Right lobe of liver (tissue), 6 donors: ENCODE results near the gene NHLH1. TPM values are rescaled to one million over a fixed set of nuclear protein-coding genes. Genes with fewer than 3 reads are reported as not detected.

Experiments
- ATAC-seq, 4 donors: fragments of 200-7000 bp; cut with Tn5 transposase; one replicate each; pipeline ENCODE4 v1.9.1; 2020; ENCODE audit warnings: mild to moderate bottlenecking in 4 of 4, moderate library complexity in 4 of 4
- DNase-seq, 3 donors: peaks; one replicate each; pipeline ENCODE4 v3.0.0-alpha.2; 2020
- H3K27ac ChIP-seq, 3 donors: fragments of 200-600 bp; one replicate each; pipeline ENCODE4 v1.8.0; 2022
- H3K27me3 ChIP-seq, 2 donors: fragments of 200-600 bp; one replicate each; pipeline ENCODE4 v1.8.0; 2022
- H3K36me3 ChIP-seq, 4 donors: fragments of 200-600 bp; sonication (generic) in 1 of 4; one replicate each; pipeline versions ENCODE4 v1.5.1 to v1.8.0; 2017 to 2022; ENCODE audit warnings: control low read depth in 1 of 4
- H3K4me1 ChIP-seq, 4 donors: fragments of 200-600 bp; sonication (generic) in 1 of 4; one replicate each; pipeline versions ENCODE4 v1.5.1 to v1.8.0; 2017 to 2022; ENCODE audit warnings: control low read depth in 1 of 4
- H3K4me3 ChIP-seq, 3 donors: fragments of 200-600 bp; one replicate each; pipeline ENCODE4 v1.8.0; 2022
- H3K9me3 ChIP-seq, 4 donors: fragments of 200-600 bp; sonication (generic) in 1 of 4; one replicate each; pipeline versions ENCODE4 v1.5.1 to v1.8.0; 2017 to 2022; ENCODE audit warnings: control low read depth in 1 of 4
- POLR2A ChIP-seq: fragments of 450-650 bp; IDR thresholded peaks from one replicate; pipeline ENCODE4 v1.6.1; 2017; ENCODE audit warnings: antibody characterized with exemption, mild to moderate bottlenecking
- WGBS: methylation state at CpG from one replicate; pipeline ENCODE4 v1.1.6; 2018; ENCODE audit warnings: low coverage, low lambda C conversion rate; ENCODE audit not compliant: insufficient coverage; ENCODE audit errors: missing lambda C conversion rate; 5-methylcytosine and 5-hydroxymethylcytosine counted together
- intact Hi-C, 2 donors: fragments of 100-400 bp; cut with DNase I; formaldehyde crosslinking; loops; one replicate each; pipeline versions ENCODE4 v1.11.2 to v1.14.1; 2022
- total RNA-seq, 6 experiments: library from RNA; depleted of rRNA in 2 of 6; stranded (reverse); fragments of >200 nt in 2 of 6; fragmentation: NEBNext Ultra II Directional in 3 of 6; extraction: Animal tissue kit (Norgen Biotek cat#: 25700) in 3 of 6; gene quantifications; one replicate each; pipeline versions ENCODE4 v1.1.0 to v1.2.4, GENCODE V29; 2016 to 2023
- TF ChIP-seq, protein P1 (sequence below), 4 donors: fragments of 200-600 bp in 3 of 4; fragments of 450-650 bp in 1 of 4; IDR thresholded peaks; one replicate each; pipeline versions ENCODE4 v1.5.1 to v1.8.0; 2016 to 2022; ENCODE audit warnings: antibody characterized with exemption in 4 of 4, mild to moderate bottlenecking in 2 of 4
- donor health status: DM: no; HTN: yes; CAD: no.
- donor health status: DM: no; HTN: no; CAD: no.
- donor health status: DM: no; HTN: no; CAD: no.
- donor health status: DM: no; HTN: yes; CAD: no.
- donor health status: DM: no; HTN: yes; CAD: no.

NHLH1 gene
- total RNA-seq, 6 experiments from 2014 or later = 0.07 to 0.12 TPM; not detected in 4

DNA sequence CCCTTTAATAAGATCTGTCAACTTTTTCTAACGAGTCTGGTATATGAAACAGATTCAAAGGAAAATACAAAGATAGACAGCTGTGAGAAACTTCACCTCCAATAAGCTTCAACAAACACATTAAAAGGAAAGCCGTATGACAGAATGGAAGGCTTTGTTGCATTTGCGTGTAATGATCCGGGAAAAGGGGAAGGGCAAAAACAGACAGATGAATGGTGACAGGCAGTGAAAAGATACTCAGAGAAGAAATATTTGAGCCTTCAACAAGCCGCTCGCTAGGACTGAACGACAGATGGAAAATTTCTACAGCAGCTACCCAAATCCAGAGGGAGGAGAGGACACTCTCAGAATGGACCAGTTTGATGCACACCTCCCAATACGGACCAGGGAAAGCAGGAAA is 38.7 kb upstream of the NHLH1 start:
- peaks cover 3 to 99% (median 50%) of the 10 kb centered on the region in 4 donors for H3K36me3 ChIP-seq
- no peaks in the 10 kb centered on the region for H3K9me3 ChIP-seq

DNA sequence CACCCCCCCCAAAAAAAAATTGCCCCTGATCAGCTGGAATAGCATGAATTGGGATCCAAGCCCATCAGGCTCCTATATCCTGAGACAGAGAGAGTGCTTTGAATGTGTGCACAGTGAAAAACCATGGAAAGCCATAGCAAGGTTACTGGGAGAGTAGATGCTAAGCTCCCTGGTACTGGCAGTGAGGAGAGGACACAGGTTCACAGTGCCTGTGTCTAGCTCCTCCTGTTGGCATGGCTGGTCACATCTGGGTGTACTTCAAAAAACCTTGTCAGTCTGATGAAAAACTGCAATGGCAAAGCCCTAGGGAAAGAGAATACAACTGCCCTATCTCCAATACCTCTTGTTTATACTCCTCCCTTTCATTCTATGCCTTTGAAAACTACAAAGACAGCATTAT is 36.8 kb upstream of the NHLH1 start:
- no peaks in the 10 kb centered on the region for H3K27me3 ChIP-seq
- ATAC-seq (no peak), DNase-seq (no peak)
- H3K36me3 ChIP-seq = peaks cover 3 to 99% (median 58%) of the 10 kb centered on the region in 4 donors
- TF ChIP-seq POLR2A = no peak
- TF ChIP-seq, protein P1, sequence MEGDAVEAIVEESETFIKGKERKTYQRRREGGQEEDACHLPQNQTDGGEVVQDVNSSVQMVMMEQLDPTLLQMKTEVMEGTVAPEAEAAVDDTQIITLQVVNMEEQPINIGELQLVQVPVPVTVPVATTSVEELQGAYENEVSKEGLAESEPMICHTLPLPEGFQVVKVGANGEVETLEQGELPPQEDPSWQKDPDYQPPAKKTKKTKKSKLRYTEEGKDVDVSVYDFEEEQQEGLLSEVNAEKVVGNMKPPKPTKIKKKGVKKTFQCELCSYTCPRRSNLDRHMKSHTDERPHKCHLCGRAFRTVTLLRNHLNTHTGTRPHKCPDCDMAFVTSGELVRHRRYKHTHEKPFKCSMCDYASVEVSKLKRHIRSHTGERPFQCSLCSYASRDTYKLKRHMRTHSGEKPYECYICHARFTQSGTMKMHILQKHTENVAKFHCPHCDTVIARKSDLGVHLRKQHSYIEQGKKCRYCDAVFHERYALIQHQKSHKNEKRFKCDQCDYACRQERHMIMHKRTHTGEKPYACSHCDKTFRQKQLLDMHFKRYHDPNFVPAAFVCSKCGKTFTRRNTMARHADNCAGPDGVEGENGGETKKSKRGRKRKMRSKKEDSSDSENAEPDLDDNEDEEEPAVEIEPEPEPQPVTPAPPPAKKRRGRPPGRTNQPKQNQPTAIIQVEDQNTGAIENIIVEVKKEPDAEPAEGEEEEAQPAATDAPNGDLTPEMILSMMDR (IDR thresholded peaks at IDR 0.05) = no peak
- H3K27ac ChIP-seq = no peak overlapping the region
- no peak overlapping the region for H3K4me3 ChIP-seq
- no peaks in the 10 kb centered on the region for H3K9me3 ChIP-seq
- intact Hi-C loops = no loop called here
- H3K4me1 ChIP-seq = no peaks in the 10 kb centered on the region

More for the DNA sequence above, 38.7 kb upstream of the NHLH1 start:
- H3K27me3 ChIP-seq = no peaks in the 10 kb centered on the region
- H3K4me3 ChIP-seq = no peak overlapping the region
- no peak overlapping the region for H3K27ac ChIP-seq
- ATAC-seq (no peak), DNase-seq (no peak)
- H3K4me1 ChIP-seq = no peaks in the 10 kb centered on the region
- TF ChIP-seq POLR2A = no peak
- TF ChIP-seq, protein P1 (IDR thresholded peaks at IDR 0.05) = no peak
- 82% methylated on average over 8 of the region's 8 CpGs for WGBS
- intact Hi-C loops = no loop called here

DNA sequence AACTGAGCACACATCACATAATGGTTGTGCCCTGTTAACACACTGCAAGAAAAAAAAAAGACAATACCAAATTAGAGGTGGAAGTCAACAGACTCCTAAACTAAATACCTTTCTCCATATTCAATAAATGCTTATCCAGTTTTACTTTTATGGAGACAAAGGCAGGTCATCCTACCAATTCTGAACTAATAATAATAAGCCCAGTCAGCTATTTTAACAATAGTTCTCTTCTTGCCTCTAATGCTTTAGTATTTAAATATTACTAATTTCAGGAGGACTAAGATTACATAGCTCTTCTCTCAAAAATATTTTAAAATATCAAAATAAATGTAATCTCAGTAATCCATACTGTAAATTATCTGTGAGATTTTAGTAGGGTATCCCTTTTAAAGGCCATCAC is 34.4 kb upstream of the NHLH1 start:
- peaks cover 3 to 82% (median 56%) of the 10 kb centered on the region in 4 donors for H3K36me3 ChIP-seq
- intact Hi-C loops = no loop called here

DNA sequence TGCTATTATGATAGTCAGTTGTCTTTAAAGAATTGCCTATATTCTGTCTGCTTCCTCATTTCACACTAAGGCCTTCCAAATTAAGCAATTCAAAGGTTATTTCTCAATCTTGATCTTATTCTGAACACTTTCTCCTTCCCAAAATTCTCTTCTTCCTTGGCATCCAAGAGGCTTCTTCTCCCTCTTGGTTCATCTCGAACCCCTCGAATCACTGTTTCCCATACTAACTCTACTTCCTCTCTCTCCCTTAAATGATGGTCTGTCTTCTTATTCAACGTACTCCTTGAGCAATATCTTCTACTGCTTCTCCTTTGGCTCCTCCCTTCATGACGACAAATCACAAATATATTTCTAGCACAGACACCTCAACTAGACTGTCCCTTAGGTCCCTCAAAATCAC is 28.3 kb upstream of the NHLH1 start:
- no peak for TF ChIP-seq POLR2A
- TF ChIP-seq, protein P1 (IDR thresholded peaks at IDR 0.05) = no peak
- no peak overlapping the region for H3K27ac ChIP-seq
- no peak overlapping the region for H3K4me3 ChIP-seq
- no peaks in the 10 kb centered on the region for H3K9me3 ChIP-seq
- no peaks in the 10 kb centered on the region for H3K27me3 ChIP-seq
- H3K36me3 ChIP-seq = peaks cover 0 to 54% (median 35%) of the 10 kb centered on the region in 4 donors
- peaks cover 0 to 19% (median 6%) of the 10 kb centered on the region in 4 donors for H3K4me1 ChIP-seq
- WGBS = 75% methylated on average over 4 of the region's 4 CpGs
- DNase-seq = no peak
- no peak for ATAC-seq
- intact Hi-C loops = no loop called here

More for the DNA sequence above, 34.4 kb upstream of the NHLH1 start:
- no peak for ATAC-seq
- Histone ChIP-seq H3K27me3 (no peaks in the 10 kb centered on the region), H3K9me3 (no peaks in the 10 kb centered on the region), H3K4me3 (no peak overlapping the region), H3K27ac (no peak overlapping the region), H3K4me1 (no peaks in the 10 kb centered on the region)
- no peak for DNase-seq
- no peak for TF ChIP-seq POLR2A

DNA sequence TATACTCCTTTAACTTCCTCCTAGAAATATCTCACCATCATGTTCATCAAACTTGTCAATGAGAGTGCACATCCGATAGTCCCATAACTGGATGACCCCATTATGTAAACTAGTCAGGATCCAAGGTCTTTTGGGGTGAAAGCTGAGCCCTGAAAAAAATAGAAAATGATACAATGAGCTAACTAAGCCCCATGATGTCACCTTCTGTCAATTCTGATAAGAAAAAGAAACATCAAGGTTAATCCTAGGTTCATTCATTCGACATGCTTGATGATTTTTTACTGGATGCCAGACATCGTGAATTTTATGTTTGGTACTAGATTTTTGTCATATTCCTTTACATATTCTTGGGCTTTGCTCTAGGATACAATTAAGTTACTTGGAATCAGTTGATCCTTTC is 26.7 kb upstream of the NHLH1 start:
- Histone ChIP-seq H3K36me3 (peaks cover 0 to 39% (median 21%) of the 10 kb centered on the region in 4 donors), H3K4me1 (peaks cover 0 to 28% (median 8%) of the 10 kb centered on the region in 4 donors), H3K9me3 (no peaks in the 10 kb centered on the region), H3K27me3 (no peaks in the 10 kb centered on the region), H3K4me3 (no peak overlapping the region), H3K27ac (no peak overlapping the region)
- DNase-seq (no peak), ATAC-seq (peak in 1 of 4 donors; percentile 3)
- WGBS = 45% methylated on average over 3 of the region's 3 CpGs
- TF ChIP-seq POLR2A = no peak
- TF ChIP-seq, protein P1 (IDR thresholded peaks at IDR 0.05) = no peak
- intact Hi-C loops = no loop called here
